HG02870 (cell line): ENCODE results near the gene GGN.
"Not testable (repeated sequence)": the region's sequence is repeated elsewhere in the genome, so short reads cannot be mapped to it uniquely, and the experiment has no call there.

ENCODE experiments used
- ATAC-seq: cut with Tn5 transposase; IDR thresholded peaks from one replicate; pipeline ENCODE4 v1.9.1; 2021; ENCODE audit warnings: mild to moderate bottlenecking, moderate library complexity; ENCODE audit not compliant: unreplicated experiment

Gene GGN

GRCh38 chr19:38367041-38367440, 20.8 kb downstream of the GGN start:
- ATAC-seq = no peak

- ATAC-seq = not testable (repeated sequence)
Measured at GRCh38 chr19:38362946-38363688, 24.7 kb downstream of the GGN start.

GRCh38 chr19:38362076-38362945, 25.5 kb downstream of the GGN start:
- ATAC-seq = no peak

- no peak for ATAC-seq
Measured at GRCh38 chr19:38361633-38362075, 26.2 kb downstream of the GGN start.

GRCh38 chr19:38360839-38361631, 26.8 kb downstream of the GGN start:
- ATAC-seq = no peak

- no peak for ATAC-seq
Measured at GRCh38 chr19:38360351-38360750, 27.5 kb downstream of the GGN start.

- ATAC-seq = no peak
Measured at GRCh38 chr19:38359242-38360021, 28.4 kb downstream of the GGN start.

GRCh38 chr19:38358071-38358470, 29.8 kb downstream of the GGN start:
- no peak for ATAC-seq

GRCh38 chr19:38355728-38356725, 31.8 kb downstream of the GGN start:
- no peak for ATAC-seq

- ATAC-seq = no peak
Measured at GRCh38 chr19:38352611-38353010, 35.2 kb downstream of the GGN start.

- ATAC-seq = no peak
Measured at GRCh38 chr19:38351865-38352395, 35.9 kb downstream of the GGN start.

- ATAC-seq = no peak
Measured at GRCh38 chr19:38350883-38351282, 37.0 kb downstream of the GGN start.

- ATAC-seq = no peak
Measured at GRCh38 chr19:38346837-38347236, 41.0 kb downstream of the GGN start.

GRCh38 chr19:38340927-38341326, 46.9 kb downstream of the GGN start:
- ATAC-seq = no peak

- ATAC-seq = not testable (repeated sequence)
Measured at GRCh38 chr19:38339011-38339410, 48.8 kb downstream of the GGN start.

- no peak for ATAC-seq
Measured at GRCh38 chr19:38337360-38337653, 50.5 kb downstream of the GGN start.

- peak; percentile 41 for ATAC-seq
Measured at GRCh38 chr19:38336638-38337359, 51.0 kb downstream of the GGN start.

- ATAC-seq = peak; percentile 66
Measured at GRCh38 chr19:38335949-38336637, 51.7 kb downstream of the GGN start.
